GM18508 (cell line): ENCODE data around the gene TIMM29.

Experiments
- ATAC-seq: cut with Tn5 transposase; IDR thresholded peaks from one replicate; pipeline ENCODE4 v1.9.1; 2021; ENCODE audit warnings: moderate number of reproducible peaks; ENCODE audit not compliant: insufficient read depth, unreplicated experiment

The TIMM29 gene

DNA sequence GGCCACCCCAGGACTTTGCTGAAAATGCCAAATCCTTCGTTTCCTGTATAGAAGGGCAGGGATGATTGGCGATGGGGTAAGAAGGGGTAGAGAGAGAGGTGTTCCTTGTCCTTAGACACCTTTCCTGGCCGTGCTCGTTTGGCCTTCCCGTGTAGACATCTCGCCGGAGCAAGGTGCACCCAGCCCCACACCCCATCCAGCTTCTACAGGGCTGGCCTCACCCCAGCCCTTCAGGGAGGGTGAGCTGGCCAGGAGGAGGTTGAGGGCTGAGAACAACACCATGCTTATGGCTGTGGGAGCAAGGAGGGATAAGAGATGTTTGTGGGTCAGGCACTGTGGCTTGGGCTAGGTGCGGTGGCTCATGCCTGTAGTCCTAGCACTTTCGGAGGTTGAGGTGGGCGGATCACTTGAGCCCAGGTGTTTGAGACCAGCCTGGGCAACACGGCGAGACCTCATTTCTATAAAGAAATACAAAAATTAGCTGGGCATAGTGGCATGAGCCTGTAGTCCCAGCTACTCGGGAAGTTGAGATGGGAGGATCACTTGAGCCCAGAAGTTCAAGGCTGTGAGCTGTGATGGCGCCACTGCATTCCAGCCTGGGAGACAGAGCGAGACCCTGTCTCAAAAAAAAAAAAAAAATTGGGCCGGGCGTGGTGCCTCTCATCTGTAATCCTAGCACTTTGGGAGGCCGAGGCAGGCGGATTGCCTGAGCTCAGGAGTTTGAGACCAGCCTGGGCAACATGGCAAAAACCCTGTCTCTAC lies 47.7 kb downstream of the TIMM29 start:
- no peak for ATAC-seq

DNA sequence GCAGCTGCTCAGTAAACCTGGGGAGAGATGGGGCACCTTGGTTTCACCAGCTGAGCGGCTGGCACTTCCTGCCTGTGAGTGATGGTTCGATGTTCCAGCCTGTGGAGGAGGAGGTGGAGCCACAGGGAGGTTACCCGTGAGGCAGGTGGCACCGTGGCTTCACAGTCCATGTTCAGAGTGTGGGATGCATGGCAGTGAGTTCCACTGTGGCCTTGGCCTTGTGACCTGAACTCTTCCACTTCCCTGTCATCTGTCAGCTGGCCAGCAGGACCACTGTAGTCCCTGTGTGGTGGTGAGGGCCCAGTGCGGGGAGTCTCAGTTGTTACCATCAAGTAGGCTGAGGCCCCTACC lies 49.1 kb downstream of the TIMM29 start:
- no peak for ATAC-seq
